Ovary (tissue), 9 donors: ENCODE results near the gene DCUN1D1. TPM values are rescaled to one million over a fixed set of nuclear protein-coding genes. Genes with fewer than 3 reads are reported as not detected.

Experiments used
- DNase-seq, 5 donors: peaks; one replicate each; pipeline ENCODE4 v3.0.0-alpha.2; 2019 to 2020
- H3K27ac ChIP-seq, 2 donors: fragments of 200-600 bp; one replicate each; pipeline versions ENCODE4 v1.5.1 to v1.8.0; 2019 to 2022
- H3K27me3 ChIP-seq: fragments of 200-600 bp; one replicate; pipeline ENCODE4 v1.8.0; 2022
- H3K36me3 ChIP-seq: fragments of 200-600 bp; sonication (generic); one replicate; pipeline ENCODE4 v1.5.1; 2019
- H3K4me1 ChIP-seq: one replicate; pipeline ENCODE4 v1.8.1; 2013; ENCODE audit warnings: mild to moderate bottlenecking, moderate library complexity; ENCODE audit not compliant: insufficient read depth
- H3K4me3 ChIP-seq: fragments of 200-600 bp; sonication (generic); one replicate; pipeline ENCODE4 v1.5.1; 2017
- H3K9me3 ChIP-seq, 2 donors: fragments of 200-600 bp in 1 of 2; sonication (generic) in 1 of 2; one replicate each; pipeline versions ENCODE4 v1.5.1 to v1.8.1; 2013 to 2019; ENCODE audit warnings: mild to moderate bottlenecking in 1 of 2, moderate library complexity in 1 of 2
- CTCF ChIP-seq, 3 donors: fragments of 450-650 bp in 2 of 3; fragments of 200-600 bp in 1 of 3; IDR thresholded peaks; one replicate each; pipeline versions ENCODE4 v1.5.1 to v1.8.0; 2016 to 2022; ENCODE audit warnings: antibody characterized with exemption in 3 of 3, mild to moderate bottlenecking in 1 of 3
- EP300 ChIP-seq: sonication (generic); formaldehyde crosslinking; IDR thresholded peaks from one replicate; pipeline ENCODE4 v1.6.1; 2017; ENCODE audit warnings: antibody characterized with exemption
- POLR2A ChIP-seq: fragments of 450-650 bp; IDR thresholded peaks from one replicate; pipeline ENCODE4 v1.6.1; 2017; ENCODE audit warnings: antibody characterized with exemption, mild to moderate bottlenecking, moderate library complexity
- WGBS, 3 donors: extraction: QIAGEN DNeasy Blood & Tissue Kit in 1 of 3; methylation state at CpG; one replicate each; pipeline versions ENCODE4 v1.1.5 to v1.1.7; 2013 to 2017; 5-methylcytosine and 5-hydroxymethylcytosine counted together
- intact Hi-C, 4 donors: fragments of 100-400 bp; cut with DNase I; formaldehyde crosslinking; loops; one replicate each; pipeline versions ENCODE4 v1.11.0 to v1.15.1; 2022 to 2023
- polyA plus RNA-seq, 2 donors: library from polyadenylated mRNA; stranded (reverse); fragments of 200-250 nt in 1 of 2; fragments of 350-450 nt in 1 of 2; fragmentation: Illumina TruSeq in 1 of 2; extraction: RNeasy Lipid Tissue Mini Kit (QIAGEN cat#74804) in 1 of 2; gene quantifications; one replicate each; pipeline ENCODE4 v1.2.3, GENCODE V29; 2013 to 2014
- total RNA-seq, 7 donors: library from RNA; depleted of rRNA in 2 of 7; stranded (reverse); fragments of >200 nt in 2 of 7; fragmentation: NEBNext Ultra II Directional in 3 of 7; extraction: Animal tissue kit (Norgen Biotek cat#: 25700) in 3 of 7; gene quantifications; one replicate each; pipeline versions ENCODE4 v1.1.0 to v1.2.4, GENCODE V29; 2016 to 2023
- donor health status: DM: no; HTN: no; CAD: no; lungs with moderate emphysema.
- donor health status: DM: no; HTN: no; CAD: no.
- donor health status: Bipolar disorder and iron deficiency.
- donor health status: DM: yes; HTN: yes; CAD: no.
- donor health status: DM: no; HTN: no; CAD: no.
- donor health status: DM: yes; HTN: yes; CAD: no.

DCUN1D1 gene
- total and polyA plus RNA-seq, 9 donors, result 7.7 to 42.7 (median 40.2) TPM

- TF ChIP-seq POLR2A, result no peak
- no peak for TF ChIP-seq CTCF (IDR thresholded peaks at IDR 0.05)
- TF ChIP-seq EP300, result no peak
- 88 to 97% (median 90%) methylated on average over 2 of the region's 2 CpGs for WGBS, 3 donors
Measured at GRCh38 chr3:183015185-183015584, 34.8 kb upstream of the DCUN1D1 start.

GRCh38 chr3:183013856-183014255 lies 33.5 kb upstream of the DCUN1D1 start:
- Histone ChIP-seq H3K4me1 (no peaks in the 10 kb centered on the region), H3K27ac (no peak overlapping the region), H3K36me3 (no peaks in the 10 kb centered on the region), H3K9me3 (no peaks in the 10 kb centered on the region), H3K4me3 (no peak overlapping the region), H3K27me3 (no peaks in the 10 kb centered on the region)
- 89 to 93% (median 92%) methylated on average over 6 of the region's 6 CpGs for WGBS, 3 donors
- TF ChIP-seq CTCF (IDR thresholded peaks at IDR 0.05) (no peak), EP300 (no peak), POLR2A (no peak)
- no peak for DNase-seq
- intact Hi-C loops, result no loop called here

More at GRCh38 chr3:183015185-183015584, 34.8 kb upstream of the DCUN1D1 start:
- Histone ChIP-seq H3K27ac (no peak overlapping the region), H3K4me3 (no peak overlapping the region), H3K9me3 (no peaks in the 10 kb centered on the region), H3K27me3 (no peaks in the 10 kb centered on the region), H3K36me3 (no peaks in the 10 kb centered on the region), H3K4me1 (no peaks in the 10 kb centered on the region)
- DNase-seq, result no peak
- intact Hi-C loops, result no loop called here

GRCh38 chr3:183013074-183013473 lies 32.7 kb upstream of the DCUN1D1 start:
- TF ChIP-seq POLR2A, result no peak
- Histone ChIP-seq H3K4me3 (no peak overlapping the region), H3K27ac (no peak overlapping the region), H3K27me3 (no peaks in the 10 kb centered on the region), H3K9me3 (no peaks in the 10 kb centered on the region), H3K36me3 (no peaks in the 10 kb centered on the region), H3K4me1 (no peaks in the 10 kb centered on the region)
- DNase-seq, result no peak
- 94 to 96% (median 94%) methylated on average over 5 of the region's 5 CpGs for WGBS, 3 donors
- intact Hi-C loops, result no loop called here

GRCh38 chr3:183008800-183009199 lies 28.5 kb upstream of the DCUN1D1 start:
- H3K36me3 ChIP-seq, result no peaks in the 10 kb centered on the region
- intact Hi-C loops, result no loop called here
- no peaks in the 10 kb centered on the region for H3K9me3 ChIP-seq
- no peak for TF ChIP-seq POLR2A
- no peak for TF ChIP-seq EP300
- TF ChIP-seq CTCF (IDR thresholded peaks at IDR 0.05), result no peak
- H3K27ac ChIP-seq, result no peak overlapping the region
- no peaks in the 10 kb centered on the region for H3K4me1 ChIP-seq
- no peak for DNase-seq
- no peak overlapping the region for H3K4me3 ChIP-seq
- H3K27me3 ChIP-seq, result no peaks in the 10 kb centered on the region

GRCh38 chr3:183008303-183008702 lies 28.0 kb upstream of the DCUN1D1 start:
- Histone ChIP-seq H3K36me3 (no peaks in the 10 kb centered on the region), H3K27ac (no peak overlapping the region), H3K4me1 (no peaks in the 10 kb centered on the region), H3K9me3 (no peaks in the 10 kb centered on the region), H3K27me3 (no peaks in the 10 kb centered on the region), H3K4me3 (no peak overlapping the region)
- intact Hi-C loops, result no loop called here
- 86 to 95% (median 91%) methylated on average over 4 of the region's 4 CpGs for WGBS, 3 donors
- no peak for DNase-seq
- TF ChIP-seq POLR2A, result no peak
- TF ChIP-seq EP300, result no peak
- TF ChIP-seq CTCF (IDR thresholded peaks at IDR 0.05), result no peak
